ENCODE measurements around the gene ARMC3.

- TF ChIP-seq EZH2 (IDR thresholded peaks at IDR 0.05; ENCODE audit: borderline replicate concordance, insufficient read depth, low read depth, low read length, poor library complexity, severe bottlenecking) (no peak), CTCF (IDR thresholded peaks at IDR 0.05) (no peak)
These were observed 135.5 kb downstream of the ARMC3 start for GRCh38 chr10:23063045-23063972.
